SK-N-SH (cell line): ENCODE measurements around the gene LRP11. TPM values are rescaled to one million over a fixed set of nuclear protein-coding genes. Genes with fewer than 3 reads are reported as not detected.

Experiments used
- CTCF ChIA-PET: fragments of 300-600, 350-600 bp; formaldehyde crosslinking; extraction: SDS; loops from one replicate; lab custom pipeline; 2021; lab: Yijun Ruan, JAX
- POLR2A ChIA-PET: fragments of 350-600 bp; sonication (Branson Sonifier 250); formaldehyde crosslinking; extraction: SDS; loops from one replicate; lab custom pipeline; 2020; ENCODE audit warnings: antibody characterized with exemption, inconsistent platforms; lab: Yijun Ruan, JAX
- DNase-seq: peaks from one replicate; pipeline ENCODE4 v3.0.0; 2012
- H2AFZ ChIP-seq: fragments of 200-600 bp; sonication (generic); 2 replicates; pipeline ENCODE4 v1.8.1; 2016; ENCODE audit warnings: antibody characterized with exemption, mild to moderate bottlenecking, low read depth
- H3F3A ChIP-seq: fragments of 200-600 bp; sonication (generic); replicated peaks from 2 replicates; pipeline ENCODE3; 2016; ENCODE audit warnings: antibody characterized with exemption, mild to moderate bottlenecking; ENCODE audit not compliant: insufficient read depth
- H3K27ac ChIP-seq, 2 experiments: fragments of 200-500 bp in 1 of 2; fragments of 200-600 bp in 1 of 2; sonication (Bioruptor generic) in 1 of 2; sonication (generic), shearing (Covaris generic) in 1 of 2; 2 replicates each; pipeline versions ENCODE4 v1.5.1 to v1.6.1; 2014 to 2016; ENCODE audit warnings: low read depth in 2 of 2, inconsistent platforms in 1 of 2, low read length in 1 of 2, mild to moderate bottlenecking in 1 of 2, mixed read lengths in 1 of 2
- H3K27me3 ChIP-seq: fragments of 200-600 bp; sonication (generic), shearing (Covaris generic); 2 replicates; pipeline ENCODE4 v1.6.1; 2016; ENCODE audit warnings: mixed run types; ENCODE audit not compliant: insufficient read depth
- H3K36me3 ChIP-seq, 2 experiments: fragments of 200-500 bp in 1 of 2; fragments of 200-600 bp in 1 of 2; sonication (Bioruptor generic) in 1 of 2; sonication (generic) in 1 of 2; replicated peaks in 1 of 2; 2 replicates each; pipeline versions ENCODE3 to v1.5.1; 2014 to 2016; ENCODE audit warnings: low read length in 1 of 2, mild to moderate bottlenecking in 1 of 2; ENCODE audit not compliant: insufficient read depth in 2 of 2, control insufficient read depth in 1 of 2
- H3K4me1 ChIP-seq, 2 experiments: fragments of 200-500 bp in 1 of 2; fragments of 200-600 bp in 1 of 2; sonication (Bioruptor generic) in 1 of 2; sonication (generic), shearing (Covaris generic) in 1 of 2; 2 replicates each; pipeline versions ENCODE4 v1.5.1 to v1.6.1; 2014 to 2016; ENCODE audit warnings: low read depth in 1 of 2, low read length in 1 of 2, mixed run types in 1 of 2; ENCODE audit not compliant: insufficient read depth in 2 of 2, control insufficient read depth in 1 of 2
- H3K4me2 ChIP-seq: fragments of 200-600 bp; sonication (generic), shearing (Covaris generic); 2 replicates; pipeline ENCODE4 v1.6.1; 2017; ENCODE audit warnings: mixed run types
- H3K4me3 ChIP-seq, 2 experiments: fragments of 200-500 bp in 1 of 2; fragments of 200-600 bp in 1 of 2; sonication (Bioruptor generic) in 1 of 2; sonication (generic), shearing (Covaris generic) in 1 of 2; 2 replicates each; pipeline versions ENCODE4 v1.5.1 to v1.8.1; 2014 to 2016; ENCODE audit warnings: low read depth in 2 of 2, inconsistent platforms in 1 of 2, low read length in 1 of 2, mild to moderate bottlenecking in 1 of 2, mixed read lengths in 1 of 2, moderate library complexity in 1 of 2
- H3K79me2 ChIP-seq: fragments of 200-600 bp; sonication (generic); 2 replicates; pipeline ENCODE4 v1.8.1; 2017; ENCODE audit warnings: mild to moderate bottlenecking; ENCODE audit not compliant: insufficient read depth
- H3K9ac ChIP-seq: fragments of 200-600 bp; sonication (generic); 2 replicates; pipeline ENCODE4 v1.6.1; 2017; ENCODE audit warnings: mixed run types
- H3K9me2 ChIP-seq: fragments of 200-600 bp; sonication (generic); 2 replicates; pipeline ENCODE4 v1.6.1; 2017; ENCODE audit warnings: mixed run types
- H3K9me3 ChIP-seq: fragments of 200-600 bp; sonication (generic); 2 replicates; pipeline ENCODE4 v1.6.1; 2017; ENCODE audit warnings: mixed run types, mild to moderate bottlenecking, moderate library complexity
- H4K20me1 ChIP-seq: fragments of 200-600 bp; sonication (generic); 2 replicates; pipeline ENCODE4 v1.6.1; 2017; ENCODE audit warnings: mild to moderate bottlenecking, mixed run types; ENCODE audit not compliant: insufficient read depth
- ELF1 ChIP-seq: IDR thresholded peaks from 2 replicates; pipeline ENCODE4 v1.4.0; 2012
- EP300 ChIP-seq, 2 experiments: IDR thresholded peaks; 2 replicates each; pipeline versions ENCODE4 v1.4.0 to v1.6.1; 2012; ENCODE audit warnings: borderline replicate concordance in 1 of 2, low read depth in 1 of 2, low read length in 1 of 2
- EZH2phosphoT487 ChIP-seq: fragments of 200-600 bp; sonication (generic); IDR thresholded peaks from 2 replicates; pipeline ENCODE4 v1.6.1; 2017; ENCODE audit warnings: low read depth, mixed run types, mild to moderate bottlenecking, antibody characterized with exemption, moderate library complexity, borderline replicate concordance
- FOSL2 ChIP-seq: IDR thresholded peaks from 2 replicates; pipeline ENCODE4 v1.4.0; 2012; ENCODE audit warnings: low read depth, mild to moderate bottlenecking, moderate library complexity, borderline replicate concordance
- FOXJ3 ChIP-seq: sonication (generic); formaldehyde crosslinking; IDR thresholded peaks from 2 replicates; pipeline ENCODE4 v1.5.1; 2020; ENCODE audit warnings: mild to moderate bottlenecking, missing genetic modification reagents
- GABPA ChIP-seq: IDR thresholded peaks from 2 replicates; pipeline ENCODE4 v1.4.0; 2012; ENCODE audit warnings: low read depth, mild to moderate bottlenecking
- GATA2 ChIP-seq: sonication (generic); formaldehyde crosslinking; IDR thresholded peaks from 2 replicates; pipeline ENCODE4 v1.5.0; 2020; ENCODE audit warnings: mild to moderate bottlenecking, missing genetic modification reagents
- JUND ChIP-seq: IDR thresholded peaks from 2 replicates; pipeline ENCODE4 v1.4.0; 2012
- NFIC ChIP-seq: IDR thresholded peaks from 2 replicates; pipeline ENCODE4 v1.4.0; 2012; ENCODE audit warnings: borderline replicate concordance
- NRF1 ChIP-seq: IDR thresholded peaks from 2 replicates; pipeline ENCODE4 v1.6.1; 2012; ENCODE audit warnings: low read depth, mild to moderate bottlenecking, low read length
- RAD21 ChIP-seq: IDR thresholded peaks from 2 replicates; pipeline ENCODE4 v1.6.1; 2012; ENCODE audit warnings: mild to moderate bottlenecking, low read length
- REST ChIP-seq: IDR thresholded peaks from 2 replicates; pipeline ENCODE4 v1.6.1; 2012; ENCODE audit warnings: mild to moderate bottlenecking, low read depth, low read length, moderate library complexity
- SIN3A ChIP-seq: IDR thresholded peaks from 2 replicates; pipeline ENCODE4 v1.6.1; 2012; ENCODE audit warnings: low read depth, mild to moderate bottlenecking, low read length, moderate library complexity, borderline replicate concordance
- SMC3 ChIP-seq: IDR thresholded peaks from 2 replicates; pipeline ENCODE4 v1.6.1; 2012; ENCODE audit warnings: low read depth, low read length, improper control_type of control experiment
- TAF1 ChIP-seq: IDR thresholded peaks from 2 replicates; pipeline ENCODE4 v1.6.1; 2012; ENCODE audit warnings: low read depth, mild to moderate bottlenecking, low read length, moderate library complexity, borderline replicate concordance
- TCF12 ChIP-seq: IDR thresholded peaks from 2 replicates; pipeline ENCODE4 v1.4.0; 2012
- TEAD4 ChIP-seq: IDR thresholded peaks from 2 replicates; pipeline ENCODE4 v1.4.0; 2012; ENCODE audit warnings: mild to moderate bottlenecking, borderline replicate concordance; ENCODE audit not compliant: insufficient read depth
- USF2 ChIP-seq: fragments of 150-350 bp; IDR thresholded peaks from 2 replicates; pipeline ENCODE4 v1.6.1; 2017; ENCODE audit warnings: antibody characterized with exemption, low read length, low read depth, borderline replicate concordance
- WGBS: methylation state at CpG from one replicate; pipeline ENCODE4 v1.1.6; 2017; ENCODE audit warnings: low lambda C conversion rate; 5-methylcytosine and 5-hydroxymethylcytosine counted together
- polyA plus RNA-seq, 3 experiments: library from polyadenylated mRNA; depleted of rRNA; stranded (reverse); fragments of >200 nt; gene quantifications; 2 replicates each; pipeline ENCODE4 v1.2.3, GENCODE V29; 2012
- TF ChIP-seq, protein P1 (sequence below): IDR thresholded peaks from 2 replicates; pipeline ENCODE4 v1.4.0; 2012; ENCODE audit warnings: low read depth, borderline replicate concordance
- TF ChIP-seq, protein P2 (sequence below): fragments of 150-350 bp; IDR thresholded peaks from 2 replicates; pipeline ENCODE4 v1.6.1; 2016; ENCODE audit warnings: mild to moderate bottlenecking, low read depth, low read length

Gene LRP11
- polyA plus RNA-seq, 1 of the 3 experiments (the other 2 are of a cell fraction): 25.0 TPM

GRCh38 chr6:149847939-149848267 is 16.3 kb downstream of the LRP11 start:
- CTCF ChIA-PET: interaction anchor here (0.8 to 1.6 kb wide), 5 partner anchors 12 to 24 kb away, joined by 3 to 11 read pairs (median 4); partner anchors contain the start of gene LRP11
- no peak for DNase-seq
- no peak overlapping the region; the same call in 1 of the 2 replicates for H3K4me2 ChIP-seq
- peak overlapping the region; percentile 53 to 90 for H3K27ac ChIP-seq
- POLR2A ChIA-PET: no interaction called here
- peaks cover 41 to 59% of the 10 kb centered on the region in 2 experiments for H3K4me1 ChIP-seq
- WGBS: 26% methylated on average over 4 of the region's 4 CpGs
- no peak overlapping the region for H3K4me3 ChIP-seq
- H3K27me3 ChIP-seq: no peaks in the 10 kb centered on the region
- peaks cover 4% of the 10 kb centered on the region; the same call in 1 of the 2 replicates for H4K20me1 ChIP-seq
- H3K9me2 ChIP-seq: no peaks in the 10 kb centered on the region
- H3K36me3 ChIP-seq: peaks cover 0 to 3% of the 10 kb centered on the region in 2 experiments
- TF ChIP-seq, protein P1, sequence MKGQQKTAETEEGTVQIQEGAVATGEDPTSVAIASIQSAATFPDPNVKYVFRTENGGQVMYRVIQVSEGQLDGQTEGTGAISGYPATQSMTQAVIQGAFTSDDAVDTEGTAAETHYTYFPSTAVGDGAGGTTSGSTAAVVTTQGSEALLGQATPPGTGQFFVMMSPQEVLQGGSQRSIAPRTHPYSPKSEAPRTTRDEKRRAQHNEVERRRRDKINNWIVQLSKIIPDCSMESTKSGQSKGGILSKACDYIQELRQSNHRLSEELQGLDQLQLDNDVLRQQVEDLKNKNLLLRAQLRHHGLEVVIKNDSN: peak; percentile 48; the same call in 1 of the 2 replicates
- TF ChIP-seq GATA2: no peak
- TF ChIP-seq, all 33 proteins: peak for 1
- H3K79me2 ChIP-seq: peaks cover 24% of the 10 kb centered on the region
- peaks cover 32% of the 10 kb centered on the region for H3F3A ChIP-seq
- H3K9me3 ChIP-seq: no peaks in the 10 kb centered on the region
- H3K9ac ChIP-seq: no peak overlapping the region
- peak overlapping the region; percentile 56; the same call in 1 of the 2 replicates for H2AFZ ChIP-seq

GRCh38 chr6:149846321-149846720 is 17.8 kb downstream of the LRP11 start:
- Histone ChIP-seq H3K4me1 (peaks cover 44 to 45% of the 10 kb centered on the region in 2 experiments), H3K27me3 (no peaks in the 10 kb centered on the region), H3K4me3 (no peak overlapping the region), H3F3A (peaks cover 28% of the 10 kb centered on the region), H3K9ac (no peak overlapping the region), H3K4me2 (peak overlapping the region; percentile 37; the same call in 1 of the 2 replicates), H3K79me2 (peaks cover 11% of the 10 kb centered on the region), H3K9me3 (no peaks in the 10 kb centered on the region), H3K27ac (peak overlapping the region in 1 of 2 experiments; percentile 90; a peak in 2 of 4 replicates), H3K9me2 (no peaks in the 10 kb centered on the region), H3K36me3 (peaks cover 3% of the 10 kb centered on the region in 2 experiments), H2AFZ (no peak overlapping the region), H4K20me1 (peaks cover 4% of the 10 kb centered on the region; the same call in 1 of the 2 replicates)
- CTCF ChIA-PET: interaction anchor here (1.2 to 1.5 kb wide), 2 partner anchors 11 to 969 kb away, joined by 3 to 4 read pairs; no protein-coding TSS in a partner anchor
- POLR2A ChIA-PET: interaction anchor here (0.9 kb wide), 1 partner anchor 17 kb away, joined by 3 read pairs; no protein-coding TSS in a partner anchor
- 18% methylated on average over 6 of the region's 7 CpGs for WGBS
- DNase-seq: no peak
- peak; percentile 86 for TF ChIP-seq TCF12
- TF ChIP-seq REST: no peak
- TF ChIP-seq RAD21: no peak
- no peak for TF ChIP-seq SMC3
- peak; percentile 63 for TF ChIP-seq JUND
- TF ChIP-seq EZH2phosphoT487: no peak
- TF ChIP-seq, protein P2, sequence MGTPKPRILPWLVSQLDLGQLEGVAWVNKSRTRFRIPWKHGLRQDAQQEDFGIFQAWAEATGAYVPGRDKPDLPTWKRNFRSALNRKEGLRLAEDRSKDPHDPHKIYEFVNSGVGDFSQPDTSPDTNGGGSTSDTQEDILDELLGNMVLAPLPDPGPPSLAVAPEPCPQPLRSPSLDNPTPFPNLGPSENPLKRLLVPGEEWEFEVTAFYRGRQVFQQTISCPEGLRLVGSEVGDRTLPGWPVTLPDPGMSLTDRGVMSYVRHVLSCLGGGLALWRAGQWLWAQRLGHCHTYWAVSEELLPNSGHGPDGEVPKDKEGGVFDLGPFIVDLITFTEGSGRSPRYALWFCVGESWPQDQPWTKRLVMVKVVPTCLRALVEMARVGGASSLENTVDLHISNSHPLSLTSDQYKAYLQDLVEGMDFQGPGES: no peak
- no peak for TF ChIP-seq NRF1
- TF ChIP-seq GABPA: no peak
- TF ChIP-seq TEAD4: no peak; the same call in 1 of the 2 replicates
- TF ChIP-seq FOXJ3 (CRISPR knock-in tag): no peak
- TF ChIP-seq EP300 (IDR thresholded peaks at IDR 0.05; ENCODE audit: borderline replicate concordance in 1 of 2, low read depth in 1 of 2, low read length in 1 of 2): peak in 1 of 2 experiments; percentile 41; a peak in 1 of 4 replicates
- TF ChIP-seq FOSL2: peak; percentile 78; the same call in 1 of the 2 replicates
- TF ChIP-seq SIN3A: 0 out of 2 replicates have a peak, but pooled peaks have one; percentile 26
- TF ChIP-seq ELF1: no peak
- no peak for TF ChIP-seq TAF1
- no peak for TF ChIP-seq USF2
- TF ChIP-seq NFIC: peak; percentile 94
